GM21723 (cell line): Measurements from ENCODE around the gene COMMD9.

Source experiments
- ATAC-seq: cut with Tn5 transposase; IDR thresholded peaks from one replicate; pipeline ENCODE4 v1.9.1; 2021; ENCODE audit warnings: mild to moderate bottlenecking, moderate library complexity; ENCODE audit not compliant: unreplicated experiment

The COMMD9 gene

GRCh38 chr11:36228689-36229088, 60.5 kb downstream of the COMMD9 start:
- ATAC-seq, result no peak

- ATAC-seq, result no peak
Measured at GRCh38 chr11:36227044-36227443, 62.2 kb downstream of the COMMD9 start.

GRCh38 chr11:36224209-36224882, 64.9 kb downstream of the COMMD9 start:
- no peak for ATAC-seq

- no peak for ATAC-seq
Measured at GRCh38 chr11:36222831-36223635, 66.2 kb downstream of the COMMD9 start.
